Activated CD8-positive, alpha-beta memory T cell treated with anti-CD3 and anti-CD28 coated beads, Interleukin-2, amount 10 ng/mL, durations not matched to agents 7 days and 5 days (primary cell): ENCODE measurements around the gene MRPL22. TPM values are rescaled to one million over a fixed set of nuclear protein-coding genes. Genes with fewer than 3 reads are reported as not detected.
"Not testable (repeated sequence)": the region's sequence is repeated elsewhere in the genome, so short reads cannot be mapped to it uniquely, and the experiment has no call there.

Experiments
- ATAC-seq: fragments of 150-1000 bp; cut with Tn5 transposase; one replicate; pipeline ENCODE4 v1.10.0; 2021; ENCODE audit warnings: moderate library complexity
- CTCF ChIA-PET: fragments of 350-600 bp; sonication (Branson Sonifier 250); formaldehyde crosslinking; loops from one replicate; lab custom pipeline; 2021; ENCODE audit warnings: antibody characterized with exemption; lab: Charles Lee
- DNase-seq: peaks from one replicate; pipeline ENCODE4 v3.0.0-alpha.2; 2020
- H3K27ac Mint-ChIP-seq: one replicate; pipeline ENCODE4 v1.8.0; 2021; ENCODE audit warnings: mild to moderate bottlenecking, mixed read lengths
- H3K27me3 Mint-ChIP-seq: one replicate; pipeline ENCODE4 v1.8.0; 2021; ENCODE audit warnings: mixed read lengths
- H3K36me3 Mint-ChIP-seq: one replicate; pipeline ENCODE4 v1.8.0; 2021; ENCODE audit warnings: mild to moderate bottlenecking, mixed read lengths
- H3K4me1 Mint-ChIP-seq: one replicate; pipeline ENCODE4 v1.8.0; 2021; ENCODE audit warnings: mixed read lengths
- H3K4me3 Mint-ChIP-seq: one replicate; pipeline ENCODE4 v1.8.0; 2021; ENCODE audit warnings: mild to moderate bottlenecking, moderate library complexity, mixed read lengths
- H3K9me3 Mint-ChIP-seq: one replicate; pipeline ENCODE4 v1.8.0; 2022; ENCODE audit warnings: low read depth, mixed read lengths
- total RNA-seq, 2 experiments: library from RNA; stranded (reverse); gene quantifications; one replicate each; pipeline ENCODE4 v1.2.3, GENCODE V29; 2021

MRPL22 gene
- total RNA-seq, 2 experiments from 2014 or later: 59.7 to 70.2 TPM

GRCh38 chr5:154948313-154948712 is 7.4 kb downstream of the MRPL22 start:
- ATAC-seq: no peak
- peaks cover 4% of the 10 kb centered on the region for H3K4me1 Mint-ChIP-seq
- H3K27ac Mint-ChIP-seq: no peak overlapping the region
- no peaks in the 10 kb centered on the region for H3K27me3 Mint-ChIP-seq
- CTCF ChIA-PET: no interaction called here
- no peaks in the 10 kb centered on the region for H3K9me3 Mint-ChIP-seq
- H3K36me3 Mint-ChIP-seq: peaks cover 22% of the 10 kb centered on the region
- no peak overlapping the region for H3K4me3 Mint-ChIP-seq
- no peak for DNase-seq

- CTCF ChIA-PET: no interaction called here
- ATAC-seq (no peak), DNase-seq (no peak)
- Mint-ChIP-seq H3K27me3 (no peaks in the 10 kb centered on the region), H3K9me3 (no peaks in the 10 kb centered on the region), H3K4me3 (no peak overlapping the region), H3K4me1 (peaks cover 4% of the 10 kb centered on the region), H3K36me3 (peaks cover 26% of the 10 kb centered on the region), H3K27ac (no peak overlapping the region)
Observed at GRCh38 chr5:154949781-154950180, 8.9 kb downstream of the MRPL22 start.

DNA sequence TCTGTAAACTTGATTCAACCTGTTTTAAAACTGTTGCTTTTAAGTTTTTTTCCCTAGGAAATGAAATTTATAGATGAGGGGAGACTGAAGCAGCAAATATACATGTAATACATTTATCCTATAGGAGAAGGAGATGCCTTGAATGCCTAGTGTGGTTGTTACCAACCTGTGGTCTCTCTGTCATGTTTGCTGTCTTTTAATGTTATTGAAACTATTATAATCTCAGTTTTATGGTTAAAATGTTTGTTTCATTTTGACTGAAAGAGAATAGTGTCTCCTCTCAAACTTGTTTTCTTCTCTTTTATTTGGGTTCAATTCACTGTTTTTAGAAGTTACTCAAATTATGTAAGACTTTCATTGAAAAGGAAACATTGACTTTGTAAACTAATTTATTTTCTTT is 15.8 kb downstream of the MRPL22 start:
- CTCF ChIA-PET: interaction anchor here (0.6 kb wide), 1 partner anchor 1104 kb away, joined by 3 read pairs; no protein-coding TSS in a partner anchor
- no peak for ATAC-seq
- peaks cover 7% of the 10 kb centered on the region for H3K4me1 Mint-ChIP-seq

DNA sequence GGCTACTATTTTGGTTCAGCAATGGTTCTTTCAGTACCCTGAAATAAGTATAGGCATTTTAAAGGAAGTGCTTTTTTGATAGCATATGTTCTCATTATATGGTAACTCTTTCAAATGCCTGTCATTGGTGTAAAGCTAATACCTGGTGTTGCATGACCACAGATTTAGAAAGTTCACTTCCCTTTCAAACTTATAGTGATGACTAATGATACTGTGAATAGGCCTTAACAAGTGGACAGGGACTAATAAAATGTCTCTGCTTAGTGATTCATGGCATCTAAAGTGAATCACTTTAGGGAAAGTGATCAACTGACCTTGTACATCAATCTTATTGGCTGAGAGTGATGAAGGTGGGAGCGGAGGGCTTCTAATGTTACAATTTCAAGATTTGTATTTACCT is 21.6 kb downstream of the MRPL22 start:
- no peaks in the 10 kb centered on the region for H3K9me3 Mint-ChIP-seq
- H3K36me3 Mint-ChIP-seq: peaks cover 23% of the 10 kb centered on the region
- no peaks in the 10 kb centered on the region for H3K27me3 Mint-ChIP-seq
- CTCF ChIA-PET: no interaction called here
- H3K4me1 Mint-ChIP-seq: peaks cover 9% of the 10 kb centered on the region
- no peak overlapping the region for H3K27ac Mint-ChIP-seq
- DNase-seq (no peak), ATAC-seq (no peak)
- no peak overlapping the region for H3K4me3 Mint-ChIP-seq

More for the DNA sequence above, 15.8 kb downstream of the MRPL22 start:
- no peak overlapping the region for H3K4me3 Mint-ChIP-seq
- H3K36me3 Mint-ChIP-seq: peaks cover 25% of the 10 kb centered on the region
- DNase-seq: no peak
- no peaks in the 10 kb centered on the region for H3K27me3 Mint-ChIP-seq
- H3K27ac Mint-ChIP-seq: no peak overlapping the region
- H3K9me3 Mint-ChIP-seq: no peaks in the 10 kb centered on the region

DNA sequence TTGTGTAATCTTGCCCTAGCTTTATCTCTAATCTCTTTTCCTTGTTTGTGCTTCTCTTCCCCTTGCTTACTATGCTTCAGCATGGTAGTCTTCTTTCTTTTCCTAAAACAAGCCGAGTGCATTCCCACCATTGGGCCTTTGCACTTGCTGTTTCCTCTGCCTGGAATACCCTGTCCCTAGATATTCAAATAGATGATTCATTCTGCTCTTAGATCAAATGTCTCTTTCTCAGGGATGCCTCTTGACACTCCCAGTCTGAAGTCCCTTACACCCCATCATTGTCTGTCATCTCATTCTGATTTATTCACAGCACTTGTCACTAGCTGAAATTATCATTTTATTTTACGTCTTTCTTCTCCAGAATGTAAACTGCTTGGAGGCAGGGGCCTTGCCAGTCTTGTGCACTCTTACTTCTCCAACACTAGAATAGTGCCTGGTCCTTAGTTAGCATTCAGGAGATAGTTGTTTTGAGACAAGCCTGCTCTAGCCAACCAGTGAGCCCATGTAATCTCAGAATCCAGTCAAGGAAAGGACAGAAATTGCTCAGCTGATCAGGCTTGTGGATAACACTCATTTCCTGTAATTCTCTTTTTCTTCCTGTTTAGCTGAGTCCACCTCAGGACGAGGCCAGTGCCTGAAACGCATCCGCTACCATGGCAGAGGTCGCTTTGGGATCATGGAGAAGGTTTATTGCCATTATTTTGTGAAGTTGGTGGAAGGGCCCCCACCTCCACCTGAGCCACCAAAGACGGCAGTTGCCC is 25.4 kb downstream of the MRPL22 start:
- Mint-ChIP-seq H3K27ac (no peak overlapping the region), H3K36me3 (peaks cover 16% of the 10 kb centered on the region), H3K9me3 (no peaks in the 10 kb centered on the region), H3K4me1 (peaks cover 9% of the 10 kb centered on the region), H3K27me3 (no peaks in the 10 kb centered on the region), H3K4me3 (no peak overlapping the region)
- no peak for DNase-seq
- ATAC-seq: no peak
- CTCF ChIA-PET: no interaction called here

GRCh38 chr5:154966874-154967273 is 26.0 kb downstream of the MRPL22 start:
- Mint-ChIP-seq H3K27me3 (no peaks in the 10 kb centered on the region), H3K4me3 (no peak overlapping the region), H3K4me1 (peaks cover 9% of the 10 kb centered on the region), H3K27ac (no peak overlapping the region), H3K36me3 (peaks cover 16% of the 10 kb centered on the region), H3K9me3 (no peaks in the 10 kb centered on the region)
- DNase-seq (no peak), ATAC-seq (no peak)
- CTCF ChIA-PET: no interaction called here

- no peak overlapping the region for H3K4me3 Mint-ChIP-seq
- H3K9me3 Mint-ChIP-seq: no peaks in the 10 kb centered on the region
- CTCF ChIA-PET: interaction anchor here (0.7 kb wide), 1 partner anchor 317 kb away, joined by 3 read pairs; no protein-coding TSS in a partner anchor
- H3K27me3 Mint-ChIP-seq: no peaks in the 10 kb centered on the region
- peaks cover 9% of the 10 kb centered on the region for H3K4me1 Mint-ChIP-seq
- ATAC-seq: no peak
- peaks cover 15% of the 10 kb centered on the region for H3K36me3 Mint-ChIP-seq
- no peak for DNase-seq
- H3K27ac Mint-ChIP-seq: no peak overlapping the region
Observed at GRCh38 chr5:154967421-154968024, 26.6 kb downstream of the MRPL22 start.

GRCh38 chr5:154968953-154969352 is 28.1 kb downstream of the MRPL22 start:
- DNase-seq (no peak), ATAC-seq (no peak)
- Mint-ChIP-seq H3K27ac (no peak overlapping the region), H3K36me3 (peaks cover 14% of the 10 kb centered on the region), H3K4me1 (peaks cover 9% of the 10 kb centered on the region), H3K4me3 (no peak overlapping the region), H3K9me3 (no peaks in the 10 kb centered on the region), H3K27me3 (no peaks in the 10 kb centered on the region)
- CTCF ChIA-PET: no interaction called here

GRCh38 chr5:154970759-154971158 is 29.9 kb downstream of the MRPL22 start:
- no peak for ATAC-seq
- Mint-ChIP-seq H3K4me1 (peaks cover 5% of the 10 kb centered on the region), H3K4me3 (no peak overlapping the region), H3K27me3 (no peaks in the 10 kb centered on the region), H3K36me3 (peaks cover 11% of the 10 kb centered on the region), H3K9me3 (peaks cover 1% of the 10 kb centered on the region), H3K27ac (no peak overlapping the region)
- CTCF ChIA-PET: interaction anchor here (0.7 kb wide), 1 partner anchor 16 kb away, joined by 3 read pairs; no protein-coding TSS in a partner anchor
- DNase-seq: no peak

DNA sequence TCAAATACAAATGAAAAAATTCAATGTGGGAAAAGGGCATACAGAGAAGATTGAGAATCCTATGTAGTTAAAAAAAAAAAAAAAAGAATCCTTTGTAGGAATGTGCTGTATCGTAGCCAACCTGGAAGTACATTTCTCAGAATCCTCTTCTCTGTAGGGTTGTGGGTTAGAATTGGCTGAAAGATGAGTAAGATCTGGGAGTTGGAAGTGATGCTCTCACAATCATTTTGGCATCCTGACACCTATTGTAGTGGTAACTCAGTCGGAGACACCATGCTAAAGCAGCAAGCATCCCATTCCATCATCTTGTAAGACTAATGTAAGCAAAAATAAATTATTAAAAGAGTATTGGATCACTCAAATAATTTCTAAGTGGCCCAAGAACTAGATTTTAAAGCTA is 30.6 kb downstream of the MRPL22 start:
- CTCF ChIA-PET: interaction anchor here (0.7 to 1.6 kb wide), 2 partner anchors 15 to 57 kb away, joined by 3 to 4 read pairs; no protein-coding TSS in a partner anchor
- H3K4me1 Mint-ChIP-seq: no peaks in the 10 kb centered on the region
- H3K36me3 Mint-ChIP-seq: peaks cover 15% of the 10 kb centered on the region
- peaks cover 3% of the 10 kb centered on the region for H3K9me3 Mint-ChIP-seq
- DNase-seq: no peak
- H3K27me3 Mint-ChIP-seq: no peaks in the 10 kb centered on the region
- H3K27ac Mint-ChIP-seq: no peak overlapping the region
- no peak overlapping the region for H3K4me3 Mint-ChIP-seq
- ATAC-seq: no peak

DNA sequence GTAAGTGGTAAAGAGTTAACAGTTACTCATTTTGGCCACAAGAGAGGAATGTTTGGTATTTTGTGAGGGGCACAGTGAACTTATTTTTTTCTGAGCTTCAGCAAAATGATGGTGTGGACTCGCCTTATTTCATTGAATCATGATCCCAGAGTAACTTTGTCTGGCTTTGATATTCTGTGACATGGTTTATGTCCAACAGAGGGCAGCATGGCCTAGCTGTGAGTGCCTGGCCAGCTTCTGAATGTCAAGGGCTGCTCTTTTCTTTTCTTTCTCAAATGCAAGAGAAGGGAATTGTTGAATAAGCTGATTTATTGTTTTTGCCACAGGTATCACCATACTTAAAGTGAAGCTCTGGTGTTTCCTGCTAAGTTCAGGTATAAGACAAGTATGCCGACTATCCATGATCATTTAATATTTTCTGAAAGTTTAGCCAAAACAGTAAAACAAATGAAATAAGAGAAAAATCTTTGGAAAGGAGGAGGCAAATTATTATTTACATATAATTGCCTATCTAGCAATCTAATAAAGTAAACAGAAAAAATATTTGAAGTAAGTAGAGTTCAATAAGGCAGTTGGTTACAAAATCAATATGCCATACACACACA is 31.7 kb downstream of the MRPL22 start:
- ATAC-seq: no peak
- CTCF ChIA-PET: interaction anchor here (0.8 to 1.6 kb wide), 3 partner anchors 12 to 56 kb away, joined by 3 to 4 read pairs (median 3); no protein-coding TSS in a partner anchor
- Mint-ChIP-seq H3K4me1 (peaks cover 5% of the 10 kb centered on the region), H3K9me3 (peaks cover 3% of the 10 kb centered on the region), H3K36me3 (peaks cover 16% of the 10 kb centered on the region), H3K27ac (no peak overlapping the region), H3K27me3 (no peaks in the 10 kb centered on the region), H3K4me3 (no peak overlapping the region)
- no peak for DNase-seq

DNA sequence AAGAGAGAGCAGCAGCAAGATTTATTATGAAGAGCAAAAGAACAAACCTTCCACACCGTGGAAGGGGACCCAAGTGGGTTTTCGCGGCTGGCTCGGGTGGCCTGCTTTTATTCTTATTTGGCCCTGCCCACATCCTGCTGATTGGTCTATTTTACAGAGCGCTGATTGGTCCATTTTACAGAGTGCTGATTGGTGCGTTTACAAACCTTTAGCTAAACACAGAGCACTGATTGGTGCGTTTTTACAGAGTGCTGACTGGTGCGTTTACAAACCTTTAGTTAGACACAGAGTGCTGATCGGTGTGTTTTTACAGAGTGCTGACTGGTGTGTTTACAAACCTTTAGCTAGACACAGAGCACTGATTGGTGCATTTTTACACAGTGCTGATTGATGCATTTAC is 35.2 kb downstream of the MRPL22 start:
- H3K9me3 Mint-ChIP-seq, H3K27ac Mint-ChIP-seq, ATAC-seq, H3K4me3 Mint-ChIP-seq, H3K27me3 Mint-ChIP-seq, H3K4me1 Mint-ChIP-seq, DNase-seq: not testable (repeated sequence)
- CTCF ChIA-PET: interaction anchor here (1.1 kb wide), 1 partner anchor 11 kb away, joined by 4 read pairs; no protein-coding TSS in a partner anchor
- peaks cover 11% of the 10 kb centered on the region for H3K36me3 Mint-ChIP-seq

GRCh38 chr5:154977409-154977808 is 36.5 kb downstream of the MRPL22 start:
- peaks cover 11% of the 10 kb centered on the region for H3K36me3 Mint-ChIP-seq
- no peak overlapping the region for H3K4me3 Mint-ChIP-seq
- H3K4me1 Mint-ChIP-seq: peaks cover 5% of the 10 kb centered on the region
- H3K9me3 Mint-ChIP-seq: peaks cover 3% of the 10 kb centered on the region
- no peak for DNase-seq
- CTCF ChIA-PET: no interaction called here
- no peak overlapping the region for H3K27ac Mint-ChIP-seq
- H3K27me3 Mint-ChIP-seq: no peaks in the 10 kb centered on the region
- no peak for ATAC-seq
